Cardiac septum (tissue), 1 donor: Measurements from ENCODE around the gene JUP. TPM values are rescaled to one million over a fixed set of nuclear protein-coding genes. Genes with fewer than 3 reads are reported as not detected.
A peak's percentile ranks its signal among the peaks of the same experiment; 100 is the strongest.
"Not testable (repeated sequence)": the region's sequence is repeated elsewhere in the genome, so short reads cannot be mapped to it uniquely, and the experiment has no call there.

Experiments used
- DNase-seq: peaks from one replicate; pipeline ENCODE4 v3.0.0-alpha.2; 2020; ENCODE audit warnings: low spot score
- intact Hi-C: fragments of 100-400 bp; cut with DNase I; formaldehyde crosslinking; loops from one replicate; pipeline ENCODE4 v1.14.0; 2022
- total RNA-seq: library from RNA; stranded (reverse); fragmentation: NEBNext Ultra II Directional; extraction: Animal tissue kit (Norgen Biotek cat#: 25700); gene quantifications from one replicate; pipeline ENCODE4 v1.2.1, GENCODE V29; 2021
- donor health status: DM: no; HTN: no; CAD: no.

JUP gene
- total RNA-seq, 1 donor from 2014 or later = 150 TPM

DNA sequence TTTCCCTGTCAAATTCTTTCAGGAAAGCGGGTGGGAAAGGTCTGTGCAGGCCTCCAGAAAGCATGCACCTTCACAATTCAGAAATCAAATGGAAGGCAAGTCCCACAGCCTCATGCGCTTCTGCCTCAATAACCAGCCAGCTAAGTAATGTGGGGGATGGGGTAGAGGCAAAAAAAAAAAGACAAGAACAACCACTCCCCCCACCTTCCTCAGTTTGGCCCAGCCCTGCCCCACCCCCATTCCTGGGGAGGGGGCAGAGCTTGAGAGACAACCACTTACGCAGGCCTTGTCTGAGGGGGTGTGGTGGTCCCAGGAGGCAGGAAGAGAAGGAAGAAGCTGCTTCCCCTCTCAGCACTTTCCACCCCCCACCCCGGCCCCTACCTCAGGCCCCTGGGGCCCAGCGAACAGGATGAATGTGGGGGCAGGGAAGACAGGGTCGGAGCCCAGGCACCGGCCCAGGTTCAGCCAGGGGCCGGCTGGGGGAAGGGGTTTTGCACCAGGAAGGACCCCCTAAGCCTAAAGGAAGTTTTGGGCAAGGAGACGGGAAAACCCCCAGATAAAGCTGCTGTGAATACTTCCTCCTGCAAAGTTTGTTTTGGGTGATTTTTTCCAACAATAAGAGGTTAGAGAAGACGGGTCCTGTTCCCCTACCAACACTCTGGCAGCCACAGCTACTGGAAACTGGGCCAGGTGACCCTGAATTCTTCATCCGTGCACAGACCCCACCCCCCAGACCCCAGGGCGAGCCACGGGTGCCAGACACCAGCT is 1.2 kb downstream of the JUP start:
- intact Hi-C loops = no loop called here
- no peak for DNase-seq

DNA sequence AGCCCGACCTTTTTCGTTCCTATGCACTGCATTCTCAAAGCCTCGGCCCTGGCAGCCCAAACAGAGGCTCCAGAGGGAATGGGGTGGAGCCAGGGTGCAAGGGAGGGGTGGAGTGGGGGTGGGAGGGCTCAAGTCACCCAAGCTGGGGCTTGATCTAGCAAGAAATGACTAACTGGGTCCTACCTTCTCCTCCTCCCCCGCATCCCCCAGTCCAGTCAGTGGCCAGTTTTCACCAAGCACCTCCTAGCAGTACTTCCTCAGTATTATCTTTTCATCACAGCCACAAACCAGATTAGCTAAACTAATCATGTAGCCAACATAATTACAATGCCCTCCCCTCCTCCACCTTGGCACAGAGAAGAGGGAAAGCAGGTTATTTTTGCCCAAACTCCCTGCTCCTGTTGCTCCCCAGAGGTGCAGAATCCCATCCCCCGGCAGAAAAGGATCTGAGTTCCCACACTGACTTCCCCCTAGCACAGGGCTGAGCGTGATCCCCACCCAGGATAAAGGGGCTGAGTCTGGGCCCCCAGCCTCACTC is 2.2 kb downstream of the JUP start:
- no peak for DNase-seq
- intact Hi-C loops = no loop called here

DNA sequence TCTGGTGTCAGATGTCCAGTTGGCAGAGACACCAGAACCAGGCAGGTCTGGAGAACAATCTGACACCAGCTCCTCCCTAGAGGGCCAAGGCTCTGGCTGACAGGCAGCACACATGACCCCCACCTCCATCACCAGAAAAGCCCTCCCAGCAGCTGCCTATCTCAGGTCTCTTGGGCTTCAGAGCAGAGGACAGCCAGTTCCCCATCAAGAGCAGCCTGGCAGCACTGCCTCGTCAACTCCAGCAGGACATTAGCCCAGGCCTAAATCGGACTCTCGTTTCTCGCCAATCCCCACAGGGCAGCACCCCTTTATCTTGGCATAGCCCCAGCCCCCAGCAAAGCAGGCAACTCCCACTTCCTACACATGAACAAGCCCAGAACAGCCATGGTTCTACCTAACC is 4.4 kb downstream of the JUP start:
- peak; percentile 86 for DNase-seq
- intact Hi-C loops = no loop called here

DNA sequence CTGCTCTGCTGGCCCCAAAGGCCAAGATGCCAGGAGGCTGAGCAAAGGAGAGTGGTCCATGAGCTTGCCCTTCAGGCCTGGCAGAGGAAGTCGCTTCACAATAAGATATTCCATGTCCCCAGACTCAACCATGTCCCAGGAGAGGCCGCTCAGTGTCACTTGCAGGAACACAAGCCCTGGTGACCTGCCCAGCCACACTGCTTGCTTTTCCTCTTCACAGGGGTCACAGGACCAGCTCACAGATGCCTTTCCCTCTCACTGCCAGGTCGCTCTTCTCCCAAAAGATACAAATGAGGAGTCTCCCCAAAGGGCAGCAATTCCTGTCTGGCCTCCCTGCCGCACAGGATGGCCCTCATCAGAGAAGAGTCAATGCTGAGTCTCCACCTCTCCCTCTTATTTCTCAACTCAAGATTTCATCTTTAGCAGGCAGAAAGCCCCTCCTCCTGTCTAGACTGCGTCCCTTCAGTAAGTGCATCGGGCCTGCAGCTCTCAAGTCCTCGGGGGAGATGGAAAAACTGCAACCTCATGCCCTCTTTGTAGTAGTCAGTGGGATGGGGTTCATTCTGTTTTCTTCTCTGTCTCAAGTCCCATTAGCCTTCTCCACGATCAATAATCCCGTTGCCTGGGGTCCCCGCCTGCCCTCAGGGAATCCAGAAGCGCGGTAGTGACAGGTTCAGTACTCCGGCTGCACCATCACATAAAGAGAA is 5.0 kb downstream of the JUP start:
- intact Hi-C loops = no loop called here
- no peak for DNase-seq

DNA sequence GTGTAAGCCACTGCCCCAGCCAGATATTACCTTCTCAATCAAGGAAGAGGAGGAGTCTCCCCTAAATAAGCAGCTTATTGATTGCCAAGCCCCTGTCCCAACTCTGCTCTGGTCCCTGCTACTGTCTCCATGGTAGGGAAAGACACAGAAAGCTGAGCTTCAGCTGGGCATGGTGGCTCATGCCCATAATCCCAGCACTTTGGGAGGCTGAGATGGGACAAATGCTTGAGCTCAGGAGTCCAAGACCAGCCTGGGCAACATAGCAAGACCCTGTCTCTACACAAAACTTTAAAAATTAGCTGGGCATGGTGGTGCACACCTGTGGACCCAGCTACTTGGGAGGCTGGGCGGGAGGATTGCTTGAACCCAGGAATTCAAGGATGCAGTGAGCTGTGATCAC is 6.6 kb downstream of the JUP start:
- DNase-seq = no peak
- intact Hi-C loops = no loop called here

DNA sequence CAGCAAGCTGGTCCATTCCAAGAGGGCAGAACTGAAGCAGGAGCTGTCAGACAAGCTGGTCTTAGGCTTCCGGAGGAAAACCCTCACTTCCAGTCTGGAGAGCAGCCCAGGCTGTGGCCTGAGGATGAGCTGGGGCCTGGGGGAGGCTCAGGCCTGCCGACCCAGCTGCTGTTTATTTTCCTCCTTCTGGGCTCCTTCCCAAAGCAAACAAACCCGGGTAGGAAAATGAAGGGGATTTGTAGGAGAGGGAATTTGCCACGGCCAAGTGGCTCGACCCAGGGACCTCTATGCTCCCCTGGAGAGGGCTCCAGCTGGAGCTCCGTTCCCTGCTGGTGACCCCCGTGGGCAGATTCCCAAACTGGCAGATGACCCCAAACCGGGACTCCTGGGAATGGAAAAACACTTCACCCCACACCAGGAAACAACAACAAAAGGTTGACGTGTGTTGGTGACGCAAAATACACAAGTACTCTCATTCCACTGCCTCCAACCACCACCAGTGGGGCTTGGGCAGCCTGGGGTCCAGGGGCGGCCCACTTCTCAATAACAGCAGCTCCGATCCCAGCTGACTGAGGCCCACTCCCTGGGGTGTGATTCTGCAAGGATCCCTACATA is 8.8 kb downstream of the JUP start:
- DNase-seq = peak; percentile 85
- intact Hi-C loops = loop anchor here (1.0 kb wide), 2 partner anchors 15 to 24 kb away; no protein-coding TSS in a partner anchor

- peak; percentile 88 for DNase-seq
- intact Hi-C loops = loop anchor here (1.0 kb wide), 2 partner anchors 15 to 24 kb away; no protein-coding TSS in a partner anchor
Measured at GRCh38 chr17:41777157-41777573, 9.3 kb downstream of the JUP start.

- intact Hi-C loops, DNase-seq: not testable (repeated sequence)
Measured at GRCh38 chr17:41776262-41776900, 10.1 kb downstream of the JUP start.

- intact Hi-C loops = no loop called here
- no peak for DNase-seq
Measured at GRCh38 chr17:41775394-41776226, 10.9 kb downstream of the JUP start.

DNA sequence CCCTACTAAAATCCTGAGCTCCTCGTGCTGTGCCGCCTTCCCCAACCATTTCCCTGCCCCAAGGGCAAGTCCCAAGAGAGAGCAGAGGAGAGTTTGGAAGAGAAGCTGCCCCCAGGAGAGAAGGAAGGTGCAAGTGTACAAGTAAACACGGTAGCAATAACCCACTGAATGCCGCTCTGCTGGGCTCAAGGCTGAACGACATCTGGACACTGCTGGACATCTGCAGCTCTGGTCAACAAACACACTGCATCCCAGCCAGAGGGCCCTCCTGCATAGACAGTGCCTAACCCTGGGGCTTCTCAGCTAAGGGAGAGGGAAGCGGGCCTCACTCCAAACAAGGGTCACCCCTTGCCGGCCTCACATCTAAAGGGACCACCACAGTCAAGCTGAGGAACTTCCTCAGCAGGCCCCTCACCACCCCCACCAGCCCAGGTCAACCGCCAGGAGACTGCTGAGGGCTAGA is 12.7 kb downstream of the JUP start:
- intact Hi-C loops = no loop called here
- no peak for DNase-seq

DNA sequence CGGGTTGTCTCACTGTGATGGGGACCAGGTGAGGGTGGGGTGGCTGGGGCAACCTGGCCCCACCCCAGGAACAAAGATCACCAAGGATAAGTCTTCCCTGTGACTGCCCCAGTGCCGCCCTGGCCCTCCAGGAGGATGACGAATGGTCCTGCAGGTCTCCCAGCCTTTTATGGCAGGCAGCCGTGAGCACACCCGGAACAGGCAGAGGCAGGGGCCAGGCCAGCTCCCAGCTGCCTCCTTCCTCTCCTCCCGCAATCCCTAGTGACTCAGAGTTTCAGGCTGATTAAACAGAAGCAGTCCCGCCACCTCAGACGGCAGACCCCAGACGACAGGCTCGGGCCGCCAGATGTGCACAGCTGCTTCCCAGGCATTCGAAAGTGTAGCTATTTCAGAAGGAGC is 13.3 kb downstream of the JUP start:
- intact Hi-C loops = no loop called here

GRCh38 chr17:41772586-41773189 is 13.8 kb downstream of the JUP start:
- no peak for DNase-seq
- intact Hi-C loops = no loop called here

More for the DNA sequence above, 13.3 kb downstream of the JUP start:
- DNase-seq = no peak

- no peak for DNase-seq
- intact Hi-C loops = no loop called here
Measured at GRCh38 chr17:41772218-41772585, 14.3 kb downstream of the JUP start.

DNA sequence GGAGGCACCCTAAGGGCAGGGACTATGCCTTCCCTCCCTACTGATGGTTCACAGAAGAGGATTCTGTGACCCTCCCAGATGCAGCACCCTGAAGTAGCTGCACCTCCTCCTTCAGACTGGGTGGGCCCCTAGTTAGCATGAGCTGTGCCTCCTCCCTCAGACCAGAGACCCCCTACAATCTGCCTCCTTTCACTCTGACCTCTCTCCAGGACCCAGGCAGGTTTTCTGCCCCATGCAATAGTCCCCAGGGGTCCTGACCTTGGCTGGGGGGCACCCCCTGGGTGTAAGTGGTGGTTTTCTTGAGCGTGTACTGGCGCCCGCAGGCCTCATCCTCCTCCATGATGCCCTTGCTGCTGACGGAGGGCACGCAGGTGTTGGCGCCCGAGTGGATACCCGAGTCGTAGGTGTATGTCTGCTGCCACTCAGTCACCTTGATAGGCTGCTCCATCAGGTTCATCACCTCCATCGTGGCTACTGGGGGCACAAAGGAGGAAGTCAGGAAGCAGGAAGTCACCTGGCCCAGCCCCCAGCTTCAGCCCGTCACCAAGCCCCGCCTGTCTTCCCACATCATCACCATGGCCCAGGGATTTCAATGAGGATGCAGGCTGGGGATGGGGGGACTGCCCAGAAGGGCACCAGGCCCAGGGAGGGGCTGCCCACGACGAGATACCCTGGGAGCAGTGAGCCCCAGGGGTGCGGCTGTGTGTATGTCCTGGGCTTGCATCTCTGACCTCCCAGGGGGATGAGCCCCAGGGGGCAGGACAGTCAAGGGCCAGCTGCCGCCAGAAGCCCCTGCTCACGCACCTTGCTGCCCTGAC is 14.9 kb downstream of the JUP start:
- DNase-seq = no peak
- intact Hi-C loops = no loop called here

- intact Hi-C loops = no loop called here
- no peak for DNase-seq
Measured at GRCh38 chr17:41769985-41770384, 16.5 kb downstream of the JUP start.

- intact Hi-C loops = no loop called here
- DNase-seq = no peak
Measured at GRCh38 chr17:41769346-41769862, 17.1 kb downstream of the JUP start.

DNA sequence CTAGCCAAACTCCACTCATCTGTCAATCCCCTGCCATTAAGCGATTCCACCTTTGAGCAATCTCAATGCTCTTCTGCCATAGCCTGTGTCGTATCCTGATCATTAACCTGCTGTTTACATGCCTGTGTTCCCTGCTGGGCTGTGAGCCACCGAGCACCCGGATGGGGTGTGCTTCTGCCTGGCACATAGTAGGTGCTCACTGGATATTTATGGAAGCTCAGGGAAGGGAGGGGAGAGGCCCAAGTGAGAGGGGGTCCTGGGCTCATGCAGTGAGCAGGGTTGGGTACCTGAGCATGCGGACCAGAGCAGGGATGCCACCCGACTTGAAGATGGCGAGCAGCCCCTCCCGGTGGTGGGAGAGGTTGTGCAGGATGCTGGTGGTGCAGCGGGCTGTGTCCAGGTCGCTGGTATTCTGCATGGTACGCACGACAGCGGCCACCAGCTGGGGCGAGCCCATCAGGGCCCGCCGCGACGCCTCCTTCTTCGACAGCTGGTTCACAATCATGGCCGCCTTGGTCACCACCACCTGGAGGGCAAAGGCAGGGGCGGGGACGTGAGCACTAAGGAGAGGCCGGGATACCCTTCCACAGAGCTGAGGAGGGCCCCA is 17.7 kb downstream of the JUP start:
- no peak for DNase-seq
- intact Hi-C loops = no loop called here
